Superior temporal gyrus (tissue), 1 donor: ENCODE results near the gene YARS1.

Experiments used
- DNase-seq: peaks from one replicate; pipeline ENCODE4 v3.0.0-alpha.2; 2016; ENCODE audit errors: extremely low spot score

The YARS1 gene

GRCh38 chr1:32744071-32744425 is 73.1 kb downstream of the YARS1 start:
- no peak for DNase-seq

GRCh38 chr1:32743380-32744070 is 73.6 kb downstream of the YARS1 start:
- no peak for DNase-seq

- no peak for DNase-seq
Observed at GRCh38 chr1:32742956-32743355, 74.2 kb downstream of the YARS1 start.

GRCh38 chr1:32742199-32742947 is 74.8 kb downstream of the YARS1 start:
- DNase-seq = no peak

- DNase-seq = no peak
Observed at GRCh38 chr1:32741413-32742198, 75.6 kb downstream of the YARS1 start.

- no peak for DNase-seq
Observed at GRCh38 chr1:32741059-32741412, 76.1 kb downstream of the YARS1 start.

- DNase-seq = no peak
Observed at GRCh38 chr1:32736812-32737791, 80.1 kb downstream of the YARS1 start.

- DNase-seq = no peak
Observed at GRCh38 chr1:32733582-32734321, 83.4 kb downstream of the YARS1 start.

GRCh38 chr1:32729254-32730046 is 87.7 kb downstream of the YARS1 start:
- no peak for DNase-seq

GRCh38 chr1:32728413-32729077 is 88.6 kb downstream of the YARS1 start:
- DNase-seq = no peak

GRCh38 chr1:32727876-32728275 is 89.3 kb downstream of the YARS1 start:
- no peak for DNase-seq

GRCh38 chr1:32725615-32725982 is 91.6 kb downstream of the YARS1 start:
- no peak for DNase-seq
